NCI-H187 treated with DMSO at 0.1 percent for 48 hours (cell line): ENCODE results near the gene RFX5.

ENCODE experiments used
- DNase-seq: peaks from one replicate; lab custom pipeline; 2025; lab: John Stamatoyannopoulos, UW

RFX5 gene

DNA sequence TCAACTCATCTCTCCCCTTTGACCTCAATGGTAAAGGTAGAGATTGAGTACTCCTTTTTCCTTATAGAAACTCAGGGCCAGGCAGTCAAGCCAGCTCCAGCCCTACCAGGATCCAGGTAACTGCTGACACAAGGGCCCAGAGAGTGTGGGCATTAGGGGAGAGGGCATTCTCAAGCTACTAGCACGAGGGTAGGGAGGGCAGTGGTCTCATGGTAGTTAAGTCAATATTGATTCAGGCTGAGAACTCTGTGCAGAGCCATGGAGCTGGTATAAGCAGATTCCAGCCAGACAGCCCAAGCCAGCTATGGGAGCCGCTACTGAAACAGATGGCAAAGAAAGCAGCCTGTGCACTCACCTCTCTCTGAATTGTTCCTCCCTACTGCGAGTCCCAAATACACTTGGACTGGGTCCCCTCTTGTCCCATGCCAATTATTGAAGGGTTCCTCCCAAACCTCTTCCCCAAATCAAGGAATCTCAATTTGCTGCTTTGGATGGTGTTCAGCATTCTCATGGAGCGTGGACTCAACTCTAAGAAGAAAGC lies 22.6 kb downstream of the RFX5 start:
- DNase-seq = no peak

DNA sequence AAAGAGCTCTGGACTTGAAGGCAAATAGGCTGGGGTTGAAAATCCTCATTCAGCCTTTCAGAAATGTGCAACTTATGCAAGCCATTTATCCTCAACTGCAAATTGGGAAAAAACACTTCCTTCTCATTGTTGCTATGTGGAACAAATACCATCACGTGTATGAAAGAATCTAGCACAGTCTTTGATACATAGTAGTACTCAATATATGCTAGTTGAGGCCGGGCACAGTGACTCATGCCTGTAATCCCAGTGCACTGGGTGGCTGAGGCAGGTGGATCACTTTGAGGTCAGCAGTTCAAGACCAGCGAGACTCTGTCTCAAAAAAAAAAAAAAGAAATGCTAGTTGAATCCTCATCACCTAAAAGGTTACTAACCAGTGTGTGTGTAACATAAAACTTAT lies 28.1 kb downstream of the RFX5 start:
- DNase-seq = no peak

DNA sequence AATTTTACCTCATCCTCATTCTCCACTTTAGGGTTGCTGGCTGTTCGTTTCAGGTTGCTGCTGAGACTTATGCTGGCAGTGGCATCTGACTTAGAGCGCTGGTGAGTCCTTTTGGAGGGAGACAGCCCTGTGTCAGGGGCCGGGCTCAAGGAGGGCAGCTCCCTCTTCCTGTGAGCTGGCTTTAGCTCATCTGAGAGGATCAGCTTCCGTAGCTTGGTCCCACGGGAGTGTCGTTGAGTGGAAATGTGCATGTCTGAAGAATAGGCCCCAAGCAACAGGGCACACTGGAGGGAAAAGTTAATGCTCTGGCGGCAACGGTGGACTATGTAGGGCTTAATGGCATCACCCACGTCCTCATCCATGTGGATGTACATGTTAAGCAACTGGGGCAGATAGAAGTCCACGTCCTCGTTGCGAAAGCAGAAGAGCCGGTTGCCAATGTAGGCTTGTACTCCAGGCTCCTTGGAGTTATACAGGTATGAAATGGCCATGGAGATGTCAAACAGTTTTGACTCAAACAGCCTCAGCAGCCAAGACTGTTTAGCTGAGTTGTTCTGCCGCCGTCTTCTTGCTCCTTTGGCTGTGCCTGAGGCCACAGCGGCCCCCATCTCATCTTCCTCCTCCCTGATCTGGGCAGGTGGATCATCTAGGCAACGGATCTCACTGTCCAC lies 31.4 kb downstream of the RFX5 start:
- DNase-seq = no peak

DNA sequence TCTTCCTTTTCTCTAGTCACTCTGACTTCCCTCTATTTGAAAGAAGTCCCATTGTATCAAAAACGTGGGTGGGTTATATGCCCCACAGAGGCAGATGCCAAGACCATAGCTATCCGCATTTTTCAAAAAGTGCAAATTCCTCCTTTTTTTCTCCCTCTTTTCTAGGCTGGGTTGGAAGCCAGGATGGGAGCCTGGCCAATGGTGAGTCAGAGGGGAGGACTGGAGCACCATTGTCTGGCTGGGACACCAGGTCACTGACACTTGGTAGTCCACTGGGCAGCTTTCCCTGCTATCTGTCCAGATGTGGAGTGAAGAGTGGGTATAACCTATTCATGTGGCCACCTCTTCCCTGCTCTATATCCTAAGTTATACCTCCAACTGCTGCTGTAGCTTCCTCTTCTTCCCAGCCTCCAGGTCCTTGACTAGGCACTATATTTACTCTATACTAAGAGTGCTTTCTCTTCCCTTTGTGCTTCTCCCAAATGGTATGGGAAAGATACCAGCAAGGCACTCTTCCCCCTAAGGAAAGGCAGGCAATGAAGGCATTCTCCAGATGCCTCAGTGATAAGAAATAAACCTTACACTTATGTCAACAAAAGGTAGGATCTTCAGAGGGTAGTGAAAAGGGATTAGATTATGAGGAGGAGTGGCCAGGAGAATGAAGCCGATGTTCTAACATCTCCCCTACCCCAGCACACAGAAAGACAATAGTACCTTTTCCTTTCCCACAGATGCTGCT lies 32.7 kb downstream of the RFX5 start:
- no peak for DNase-seq

DNA sequence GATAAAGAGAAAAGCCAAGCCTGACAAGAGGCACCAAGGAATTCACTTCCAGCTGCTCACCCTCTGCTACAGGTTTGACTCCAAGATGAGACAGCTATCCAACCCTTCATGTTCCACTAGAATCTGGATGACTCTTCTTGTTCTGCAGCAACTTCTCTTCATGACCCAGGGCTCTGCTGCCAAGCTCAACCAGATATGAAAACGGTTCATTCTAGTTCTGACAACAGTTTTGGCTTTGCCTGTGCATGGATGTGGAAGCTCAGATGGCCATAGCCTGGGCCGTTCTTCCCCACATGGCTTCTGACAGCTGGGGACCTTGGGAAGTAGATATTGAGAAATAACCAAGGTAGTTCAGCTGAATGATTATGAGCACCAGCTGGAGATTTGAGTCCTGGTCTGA lies 33.6 kb downstream of the RFX5 start:
- DNase-seq = no peak

DNA sequence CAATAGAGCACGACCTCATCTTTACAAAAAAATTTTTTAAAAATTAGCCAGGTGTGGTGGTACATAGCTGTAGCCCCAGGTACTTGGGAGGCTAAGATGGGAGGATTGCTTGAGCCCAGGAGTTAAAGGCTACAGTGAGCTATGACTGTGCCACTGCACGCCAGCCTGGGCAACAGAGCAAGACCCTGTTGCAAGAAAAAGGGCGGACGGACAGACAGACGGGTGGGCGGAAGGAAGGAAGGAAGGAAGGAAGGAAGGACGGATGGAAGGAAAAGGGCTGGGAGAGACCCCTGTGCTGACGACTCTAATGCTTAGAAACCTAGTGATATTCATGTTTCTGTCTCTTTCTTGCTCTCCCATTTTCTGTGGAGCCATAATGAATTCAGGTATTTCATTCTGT lies 34.2 kb downstream of the RFX5 start:
- DNase-seq = no peak

DNA sequence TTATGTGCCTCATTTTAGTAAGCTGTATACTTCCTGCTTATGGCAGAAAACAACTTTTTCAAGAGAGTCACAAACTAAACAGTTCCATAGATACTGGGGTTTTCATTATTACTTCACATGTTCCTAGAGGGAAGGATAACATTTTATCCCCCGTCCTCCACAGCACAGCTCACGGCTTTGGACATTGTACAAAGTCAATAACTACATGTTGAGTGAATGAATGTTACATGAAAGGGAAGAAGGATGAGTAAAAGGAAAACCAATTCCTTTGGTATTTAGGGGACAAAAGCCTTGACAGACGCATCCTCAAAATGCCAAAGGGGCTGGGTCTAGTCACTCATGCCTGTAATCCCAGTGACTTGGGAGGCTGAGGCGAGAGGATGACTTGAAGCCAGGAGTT lies 34.6 kb downstream of the RFX5 start:
- no peak for DNase-seq

DNA sequence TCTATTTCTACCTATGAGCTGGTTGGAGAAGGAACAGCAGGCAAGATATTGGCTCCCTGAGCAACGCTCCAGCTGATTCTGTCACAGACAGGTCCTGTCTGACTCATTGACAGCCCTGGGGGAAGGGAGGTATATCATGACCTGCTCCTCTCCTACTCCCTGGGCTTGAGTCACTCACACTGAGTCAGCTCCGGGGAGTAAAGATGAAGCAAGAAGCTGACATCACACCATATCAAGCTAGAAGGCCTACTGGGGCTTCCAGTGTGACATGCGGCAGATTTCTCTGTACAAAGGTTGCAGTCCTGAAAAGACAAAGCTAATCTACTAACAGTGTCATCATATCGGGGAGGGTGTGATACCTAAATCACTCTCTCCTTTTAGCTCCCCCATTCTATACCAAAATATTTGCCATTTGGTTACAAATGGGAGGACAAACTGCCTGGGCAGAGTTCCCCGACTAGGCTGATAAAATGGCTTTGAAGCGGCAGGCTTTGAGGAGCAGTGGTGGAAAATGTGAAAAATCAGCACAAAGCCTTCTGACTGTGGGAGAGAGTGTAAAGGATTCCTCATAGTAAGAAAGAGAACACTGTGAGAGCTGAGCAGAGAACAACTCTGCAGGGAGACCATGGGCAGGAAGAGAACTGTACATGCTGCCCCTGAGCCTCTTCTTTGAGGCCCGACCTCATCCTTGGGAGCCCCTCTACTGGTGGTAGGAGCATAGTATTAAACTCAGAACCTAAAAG lies 35.3 kb downstream of the RFX5 start:
- DNase-seq = no peak

DNA sequence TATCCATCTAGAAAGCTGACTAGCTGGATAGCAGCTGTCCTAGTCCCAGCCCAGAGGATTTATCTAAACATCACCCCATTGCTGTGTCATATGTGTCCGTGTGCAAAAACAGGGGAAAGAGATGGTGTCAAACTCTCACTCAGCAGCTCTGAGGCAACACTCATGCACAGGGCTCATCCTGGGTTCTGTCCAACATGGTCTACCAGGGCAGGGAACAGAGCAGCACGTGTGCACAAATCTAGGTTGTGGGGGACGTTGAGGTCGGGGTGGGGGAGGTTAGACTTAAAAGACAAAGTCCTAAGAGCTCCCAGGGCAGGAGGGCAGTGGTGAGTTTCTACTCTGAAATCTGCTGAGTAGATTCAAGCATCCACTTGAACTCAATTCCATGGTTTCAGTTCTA lies 36.0 kb downstream of the RFX5 start:
- DNase-seq = no peak

DNA sequence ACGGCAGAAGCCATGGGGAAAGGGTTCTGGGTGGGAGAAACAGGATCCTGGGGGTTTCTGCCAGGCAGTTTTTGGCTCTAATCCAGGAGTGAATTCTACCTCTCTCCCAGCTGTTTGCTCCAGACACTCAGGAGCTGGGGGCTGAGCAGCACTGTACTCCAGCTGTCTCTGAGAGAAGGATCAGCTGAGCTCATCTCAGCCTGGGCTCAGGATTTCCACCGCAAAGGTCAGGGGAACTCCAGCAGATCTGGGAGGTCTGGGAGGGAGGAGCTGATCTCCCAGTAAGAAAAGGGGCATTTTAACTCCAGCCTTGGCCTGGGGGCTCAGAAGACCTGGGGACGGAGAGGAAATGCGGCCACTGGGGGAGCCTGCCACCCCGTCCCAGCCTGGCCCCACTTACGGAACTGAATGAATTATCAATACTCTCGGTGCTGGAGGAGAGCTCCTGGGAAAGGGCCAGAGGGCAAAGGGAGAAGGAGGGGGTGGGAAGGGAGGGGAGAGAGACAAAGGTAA lies 37.2 kb downstream of the RFX5 start:
- no peak for DNase-seq

DNA sequence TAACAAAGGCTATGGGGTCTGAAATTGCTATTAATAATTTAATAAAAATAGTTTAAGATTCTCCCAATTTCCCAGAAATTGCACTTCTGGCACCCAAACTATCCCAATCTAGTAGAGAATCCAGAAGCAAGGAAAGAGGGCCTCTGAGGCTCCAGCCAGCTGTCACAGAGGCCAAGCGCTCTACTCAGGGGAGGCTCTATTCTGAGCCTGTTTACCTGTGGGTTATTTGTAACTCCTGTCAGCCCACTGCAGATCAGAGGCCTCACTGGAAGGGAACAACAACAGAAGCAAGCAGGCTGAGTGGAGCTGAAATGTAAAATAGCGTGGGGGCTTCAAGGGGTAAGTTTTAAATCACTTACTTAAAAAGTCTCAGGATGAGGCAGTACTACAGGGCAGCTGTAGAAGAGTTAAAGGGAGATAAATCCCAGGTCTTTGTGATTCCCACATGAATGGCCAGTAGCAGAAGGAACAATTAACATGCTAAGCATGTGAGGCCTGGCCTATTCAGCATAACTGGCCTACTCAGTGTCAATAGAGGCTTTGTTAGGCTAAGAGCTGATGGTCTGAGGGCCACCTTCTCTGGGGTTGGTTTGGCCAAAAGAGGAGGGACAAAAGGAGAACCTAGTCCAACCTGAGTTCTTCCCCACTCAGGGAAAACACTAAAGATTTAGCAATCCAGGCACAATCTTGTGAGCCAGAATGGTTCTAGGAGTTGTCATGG lies 52.1 kb downstream of the RFX5 start:
- DNase-seq = no peak

DNA sequence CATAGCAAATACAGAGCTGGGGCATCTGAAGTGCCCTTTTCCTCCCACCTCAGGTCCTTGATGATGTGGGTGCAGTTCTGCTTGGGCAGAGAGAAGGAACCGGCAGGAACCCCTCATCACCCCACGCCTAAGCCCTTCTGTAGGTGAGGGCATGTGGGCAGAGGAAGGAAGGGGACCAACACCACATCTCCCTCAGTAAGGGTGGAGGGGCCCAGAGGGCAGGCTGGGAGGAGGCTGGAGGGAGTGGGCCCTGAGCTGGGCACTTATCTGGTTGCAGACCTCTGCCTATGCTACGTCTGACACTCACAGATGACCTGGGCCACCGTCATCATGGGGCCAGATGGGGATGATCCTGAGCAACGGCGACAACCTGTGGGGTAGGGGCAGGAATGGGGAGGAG lies 54.0 kb downstream of the RFX5 start:
- DNase-seq = no peak

DNA sequence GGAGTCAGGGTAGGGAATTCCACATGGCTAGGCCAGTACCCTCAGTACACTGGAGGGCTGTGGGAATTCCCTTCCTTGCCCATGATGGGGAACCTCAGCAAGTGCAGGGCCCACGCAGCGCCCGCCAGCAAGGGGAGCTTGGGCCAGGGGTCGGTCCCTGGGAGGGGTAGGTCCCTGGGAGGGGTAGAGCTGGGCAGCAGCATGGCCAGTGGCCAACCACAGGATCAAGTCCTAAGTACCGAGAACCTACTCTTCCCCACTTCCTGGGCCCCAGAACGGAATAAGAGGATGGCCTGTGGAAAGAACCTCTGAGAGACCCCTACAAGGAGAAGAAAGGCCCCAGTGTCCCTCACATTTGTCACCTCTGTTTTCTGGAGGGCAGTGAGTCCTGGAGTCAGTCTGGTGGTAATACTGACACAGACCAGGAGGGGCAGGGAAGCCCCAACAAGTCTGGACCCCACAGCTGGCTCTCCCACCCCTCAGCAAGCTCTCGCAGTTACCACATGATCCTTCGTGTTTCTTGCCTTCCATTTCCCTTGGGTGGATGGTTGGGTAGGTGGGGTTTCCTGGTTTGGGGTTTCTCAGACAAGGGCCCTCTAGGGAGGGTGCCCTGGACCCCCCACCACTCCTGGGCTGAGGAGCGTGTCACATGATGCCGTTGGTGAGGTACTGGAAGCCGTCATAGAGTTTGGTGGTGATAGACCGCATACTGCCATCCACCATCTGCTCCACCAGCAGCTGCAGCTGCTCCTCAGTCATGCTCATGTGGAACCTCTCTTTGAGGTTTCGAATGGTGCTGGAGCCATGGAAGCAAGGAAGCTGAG lies 54.6 kb downstream of the RFX5 start:
- DNase-seq = no peak

DNA sequence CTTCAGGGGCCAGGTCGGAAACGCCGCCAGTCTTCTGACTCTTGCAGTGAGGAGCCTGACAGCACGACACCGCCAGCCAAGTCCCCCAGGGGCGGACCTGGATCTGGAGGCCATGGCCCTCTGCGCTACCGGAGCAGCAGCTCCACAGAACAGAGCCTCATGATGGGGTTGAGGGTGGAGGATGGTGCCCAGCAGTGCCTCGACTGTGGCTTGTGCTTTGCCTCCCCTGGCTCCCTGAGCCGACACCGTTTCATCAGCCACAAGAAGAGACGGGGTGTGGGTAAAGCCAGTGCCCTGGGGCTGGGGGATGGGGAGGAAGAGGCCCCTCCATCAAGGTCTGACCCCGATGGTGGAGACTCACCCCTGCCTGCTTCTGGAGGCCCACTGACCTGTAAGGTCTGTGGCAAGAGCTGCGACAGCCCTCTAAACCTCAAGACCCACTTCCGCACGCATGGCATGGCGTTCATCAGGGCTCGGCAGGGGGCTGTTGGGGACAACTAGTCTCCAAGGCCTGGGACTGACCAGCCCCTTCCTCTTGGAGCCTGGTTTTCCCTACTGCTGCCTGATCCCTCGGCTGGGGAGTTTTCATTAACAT lies 56.2 kb downstream of the RFX5 start:
- no peak for DNase-seq
